ENCODE data around the gene TTC9B.
A peak's percentile ranks its signal among the peaks of the same experiment; 100 is the strongest.
"Not testable (repeated sequence)": the region's sequence is repeated elsewhere in the genome, so short reads cannot be mapped to it uniquely, and the experiment has no call there.

TTC9B gene

GRCh38 chr19:40232479-40232878, 14.3 kb upstream of the TTC9B start:
- no peak for DNase-seq

- DNase-seq = no peak
These were observed 13.6 kb upstream of the TTC9B start for GRCh38 chr19:40231544-40232424.

GRCh38 chr19:40231057-40231456, 12.9 kb upstream of the TTC9B start:
- DNase-seq = no peak

GRCh38 chr19:40229926-40230417, 11.8 kb upstream of the TTC9B start:
- DNase-seq = no peak

- peak; percentile 47 for DNase-seq
These were observed 11.3 kb upstream of the TTC9B start for GRCh38 chr19:40229484-40229883.

- DNase-seq = no peak
These were observed 10.7 kb upstream of the TTC9B start for GRCh38 chr19:40228863-40229262.

- no peak for DNase-seq
These were observed 10.2 kb upstream of the TTC9B start for GRCh38 chr19:40228346-40228745.

GRCh38 chr19:40225440-40226305, 7.5 kb upstream of the TTC9B start:
- DNase-seq = no peak

- no peak for DNase-seq
These were observed 6.4 kb upstream of the TTC9B start for GRCh38 chr19:40224342-40225150.

GRCh38 chr19:40223135-40223822, 5.1 kb upstream of the TTC9B start:
- DNase-seq = peak; percentile 33

- DNase-seq = peak; percentile 77
These were observed 3.9 kb upstream of the TTC9B start for GRCh38 chr19:40221858-40222619.

- no peak for DNase-seq
These were observed 2.5 kb upstream of the TTC9B start for GRCh38 chr19:40220674-40221073.

GRCh38 chr19:40219721-40220276, 1.6 kb upstream of the TTC9B start:
- no peak for DNase-seq

- not testable (repeated sequence) for DNase-seq
These were observed 845 bp upstream of the TTC9B start for GRCh38 chr19:40219029-40219428.

- DNase-seq = no peak
These were observed 965 bp downstream of the TTC9B start for GRCh38 chr19:40217027-40217810.

GRCh38 chr19:40216777-40217026, 1.5 kb downstream of the TTC9B start:
- DNase-seq = peak; percentile 40

GRCh38 chr19:40216013-40216776, 2.0 kb downstream of the TTC9B start:
- DNase-seq = no peak

- DNase-seq = no peak
These were observed 3.2 kb downstream of the TTC9B start for GRCh38 chr19:40214936-40215335.

- DNase-seq = no peak
These were observed 4.2 kb downstream of the TTC9B start for GRCh38 chr19:40213882-40214570.

Measured in stimulated activated CD4-positive, alpha-beta T cell treated with anti-CD3 and anti-CD28 coated beads, Interleukin-1b, Interleukin-23, amount 100 ng/mL, for 48 hours (primary cell).